HEK293T (cell line): ENCODE results near the gene LIX1.
A peak's percentile ranks its signal among the peaks of the same experiment; 100 is the strongest.

Experiments
- CTCF ChIA-PET: fragments of 350-600 bp; formaldehyde crosslinking; extraction: SDS; loops from one replicate; lab custom pipeline; 2021; ENCODE audit warnings: antibody characterized with exemption, inconsistent platforms; lab: Yijun Ruan, JAX
- POLR2A ChIA-PET: fragments of 350-600 bp; formaldehyde crosslinking; extraction: SDS; loops from one replicate; lab custom pipeline; 2020; ENCODE audit warnings: antibody characterized with exemption, inconsistent platforms; lab: Yijun Ruan, JAX
- DNase-seq: peaks from one replicate; pipeline ENCODE4 v3.0.0; 2012; ENCODE audit warnings: mixed read lengths; ENCODE audit errors: extremely low spot score
- ARNT ChIP-seq: fragments of 450-650 bp; IDR thresholded peaks from 2 replicates; pipeline ENCODE4 v1.6.1; 2017; ENCODE audit warnings: mild to moderate bottlenecking
- BHLHE40 ChIP-seq: fragments of 450-650 bp; IDR thresholded peaks from 2 replicates; pipeline ENCODE4 v1.6.1; 2016; ENCODE audit warnings: mild to moderate bottlenecking, moderate library complexity, borderline replicate concordance
- CTBP1 ChIP-seq: fragments of 450-650 bp; IDR thresholded peaks from 2 replicates; pipeline ENCODE4 v1.6.1; 2016; ENCODE audit warnings: borderline replicate concordance
- ELF4 ChIP-seq: fragments of 450-650 bp; IDR thresholded peaks from 2 replicates; pipeline ENCODE4 v1.6.1; 2017; ENCODE audit warnings: antibody characterized with exemption
- FOXA1 ChIP-seq: fragments of 450-650 bp; IDR thresholded peaks from 2 replicates; pipeline ENCODE4 v1.6.1; 2016; ENCODE audit warnings: mild to moderate bottlenecking
- FOXK2 ChIP-seq: fragments of 450-650 bp; IDR thresholded peaks from 2 replicates; pipeline ENCODE4 v1.6.1; 2016; ENCODE audit warnings: mild to moderate bottlenecking
- FOXM1 ChIP-seq: fragments of 450-650 bp; IDR thresholded peaks from 2 replicates; pipeline ENCODE4 v1.6.1; 2017; ENCODE audit warnings: mild to moderate bottlenecking, borderline replicate concordance
- HDGF ChIP-seq: fragments of 450-650 bp; IDR thresholded peaks from 2 replicates; pipeline ENCODE4 v1.6.1; 2017; ENCODE audit warnings: antibody characterized with exemption, borderline replicate concordance
- L3MBTL2 ChIP-seq: fragments of 450-650 bp; conservative IDR thresholded peaks from 2 replicates; pipeline ENCODE4 v1.6.1; 2016; ENCODE audit warnings: mild to moderate bottlenecking
- LEF1 ChIP-seq: fragments of 450-650 bp; IDR thresholded peaks from 2 replicates; pipeline ENCODE4 v1.6.1; 2017; ENCODE audit warnings: mild to moderate bottlenecking, borderline replicate concordance
- NFRKB ChIP-seq: fragments of 450-650 bp; IDR thresholded peaks from 2 replicates; pipeline ENCODE4 v1.6.1; 2016; ENCODE audit warnings: mild to moderate bottlenecking, moderate library complexity
- PKNOX1 ChIP-seq: fragments of 450-650 bp; IDR thresholded peaks from 2 replicates; pipeline ENCODE4 v1.6.1; 2016
- SP1 ChIP-seq: fragments of 450-650 bp; IDR thresholded peaks from 2 replicates; pipeline ENCODE4 v1.6.1; 2017
- SUZ12 ChIP-seq: fragments of 450-650 bp; IDR thresholded peaks from 2 replicates; pipeline ENCODE4 v1.6.1; 2016; ENCODE audit warnings: mild to moderate bottlenecking
- TARDBP ChIP-seq: fragments of 450-650 bp; IDR thresholded peaks from 2 replicates; pipeline ENCODE4 v1.6.1; 2016
- ZNF384 ChIP-seq: fragments of 450-650 bp; IDR thresholded peaks from 2 replicates; pipeline ENCODE4 v1.6.1; 2016

The LIX1 gene

GRCh38 chr5:97162045-97162444 lies 19.6 kb upstream of the LIX1 start:
- peak; percentile 52 for DNase-seq
- TF ChIP-seq LEF1 (no peak), ARNT (no peak), HDGF (no peak), SUZ12 (no peak), ZNF384 (no peak), FOXM1 (no peak)
- ChIA-PET POLR2A (interaction anchor here (1.3 kb wide), 1 partner anchor 226 kb away, joined by 3 read pairs; the partner anchor contains the start of gene LNPEP), CTCF (interaction anchor here (0.6 to 2.5 kb wide), 13 partner anchors 9 to 532 kb away, joined by 3 to 13 read pairs (median 4); partner anchors contain the start of gene LIX1)

- no peak for DNase-seq
- ChIA-PET POLR2A (no interaction called here), CTCF (interaction anchor here (1.1 kb wide), 1 partner anchor 20 kb away, joined by 3 read pairs; no protein-coding TSS in a partner anchor)
- TF ChIP-seq ARNT (no peak), ELF4 (no peak), SUZ12 (no peak), FOXK2 (no peak), CTBP1 (no peak), NFRKB (no peak), FOXM1 (no peak), TARDBP (no peak), SP1 (no peak), PKNOX1 (no peak)
These were observed 15.3 kb upstream of the LIX1 start for GRCh38 chr5:97157689-97158088.

GRCh38 chr5:97151370-97151769 lies 9.0 kb upstream of the LIX1 start:
- CTCF ChIA-PET, result interaction anchor here (0.7 to 1.4 kb wide), 2 partner anchors 10 to 62 kb away, joined by 3 read pairs; no protein-coding TSS in a partner anchor
- TF ChIP-seq BHLHE40 (no peak), CTBP1 (no peak), TARDBP (no peak), ARNT (no peak), FOXM1 (no peak), SP1 (no peak)
- POLR2A ChIA-PET, result no interaction called here
- no peak for DNase-seq

- DNase-seq, result no peak
- CTCF ChIA-PET, result interaction anchor here (2.0 kb wide), 1 partner anchor 11 kb away, joined by 5 read pairs; no protein-coding TSS in a partner anchor
- TF ChIP-seq ARNT, result no peak
- no peak for TF ChIP-seq SP1
- no peak for TF ChIP-seq PKNOX1
- TF ChIP-seq FOXK2, result no peak
- TF ChIP-seq ELF4, result no peak
- no peak for TF ChIP-seq TARDBP
- TF ChIP-seq L3MBTL2, result no peak
- TF ChIP-seq NFRKB, result no peak
- no peak for TF ChIP-seq FOXA1
- TF ChIP-seq SUZ12, result no peak
- TF ChIP-seq CTBP1, result no peak
- POLR2A ChIA-PET, result interaction anchor here (0.7 kb wide), 1 partner anchor 318 kb away, joined by 3 read pairs; no protein-coding TSS in a partner anchor
These were observed 8.0 kb upstream of the LIX1 start for GRCh38 chr5:97150401-97150800.

GRCh38 chr5:97149709-97150108 lies 7.3 kb upstream of the LIX1 start:
- CTCF ChIA-PET, result interaction anchor here (0.6 to 2.0 kb wide), 2 partner anchors 12 to 397 kb away, joined by 3 to 5 read pairs; no protein-coding TSS in a partner anchor
- no peak for DNase-seq

GRCh38 chr5:97148288-97148687 lies 5.9 kb upstream of the LIX1 start:
- CTCF ChIA-PET, result interaction anchor here (0.7 to 2.0 kb wide), 3 partner anchors 13 to 280 kb away, joined by 3 to 5 read pairs (median 4); no protein-coding TSS in a partner anchor
- TF ChIP-seq TARDBP (no peak), FOXA1 (no peak), FOXM1 (no peak), ARNT (no peak), BHLHE40 (no peak), SP1 (no peak), LEF1 (no peak), PKNOX1 (no peak), FOXK2 (no peak), ELF4 (no peak), ZNF384 (no peak), CTBP1 (no peak), HDGF (no peak), SUZ12 (no peak)
- POLR2A ChIA-PET, result no interaction called here
- no peak for DNase-seq

More at GRCh38 chr5:97149709-97150108, 7.3 kb upstream of the LIX1 start:
- POLR2A ChIA-PET, result interaction anchor here (0.7 kb wide), 1 partner anchor 317 kb away, joined by 3 read pairs; no protein-coding TSS in a partner anchor
- TF ChIP-seq HDGF, result no peak
- no peak for TF ChIP-seq ARNT
- no peak for TF ChIP-seq L3MBTL2
- TF ChIP-seq FOXA1, result no peak
- TF ChIP-seq ELF4, result no peak
- no peak for TF ChIP-seq TARDBP
- no peak for TF ChIP-seq FOXM1
- no peak for TF ChIP-seq BHLHE40
- TF ChIP-seq CTBP1, result no peak
- no peak for TF ChIP-seq PKNOX1
- no peak for TF ChIP-seq SP1
